DND-41 (cell line): ENCODE results near the gene THYN1.

Source experiments
- CTCF ChIP-seq: IDR thresholded peaks from 2 replicates; pipeline ENCODE4 v1.5.1; 2012; ENCODE audit warnings: borderline replicate concordance, low read length, moderate library complexity, mild to moderate bottlenecking; ENCODE audit not compliant: poor library complexity, severe bottlenecking; ENCODE audit errors: extremely low read depth
- EZH2 ChIP-seq: IDR thresholded peaks from 3 replicates; pipeline ENCODE4 v1.6.1; 2012; ENCODE audit warnings: borderline replicate concordance, low read depth, mild to moderate bottlenecking, moderate library complexity, low read length, inconsistent platforms; ENCODE audit not compliant: severe bottlenecking

- TF ChIP-seq CTCF (no peak), EZH2 (no peak)
Observed at GRCh38 chr11:134205729-134206128, 47.4 kb downstream of the THYN1 start.
